GM23248 (cell line): ENCODE results near the gene FEZ2.

Experiments used
- EZH2 ChIP-seq: fragments of 200-600 bp; sonication (generic); IDR thresholded peaks from 2 replicates; pipeline ENCODE4 v1.6.1; 2018; ENCODE audit warnings: antibody characterized with exemption, mild to moderate bottlenecking; ENCODE audit not compliant: insufficient read depth, poor library complexity, severe bottlenecking
- EZH2phosphoT487 ChIP-seq: fragments of 200-600 bp; sonication (generic); IDR thresholded peaks from 2 replicates; pipeline ENCODE4 v1.6.1; 2018; ENCODE audit warnings: antibody characterized with exemption, moderate library complexity, mild to moderate bottlenecking, low read depth; ENCODE audit not compliant: insufficient read depth

- TF ChIP-seq EZH2 (no peak), EZH2phosphoT487 (no peak)
These were observed 27.6 kb downstream of the FEZ2 start for GRCh38 chr2:36570416-36570815.
